Adrenal gland (tissue), 5 donors: ENCODE measurements around the gene SLC38A5.

ENCODE experiments used
- CTCF ChIP-seq, 6 experiments: fragments of 450-650 bp in 4 of 6; fragments of 200-600 bp in 2 of 6; sonication (generic) in 1 of 6; IDR thresholded peaks; 1 replicate in 5 of 6; 2 replicates in 1 of 6; pipeline versions ENCODE4 v1.5.1 to v1.8.0; 2016 to 2021; ENCODE audit warnings: antibody characterized with exemption in 6 of 6, mild to moderate bottlenecking in 2 of 6, moderate library complexity in 1 of 6
- POLR2A ChIP-seq, 2 donors: fragments of 450-650 bp; IDR thresholded peaks; one replicate each; pipeline ENCODE4 v1.6.1; 2017; ENCODE audit warnings: antibody characterized with exemption in 2 of 2, mild to moderate bottlenecking in 2 of 2, moderate library complexity in 1 of 2
- donor health status: DM: no; HTN: no; CAD: no.

- TF ChIP-seq CTCF (IDR thresholded peaks at IDR 0.05) (no peak), POLR2A (IDR thresholded peaks at IDR 0.05) (no peak)
Measured at GRCh38 chrX:48489296-48489695, 19.2 kb upstream of the SLC38A5 start.
